ENCODE data around the gene SERGEF.

The SERGEF gene

GRCh38 chr11:17744151-17744940 lies 268.5 kb downstream of the SERGEF start:
- no peak for DNase-seq

DNA sequence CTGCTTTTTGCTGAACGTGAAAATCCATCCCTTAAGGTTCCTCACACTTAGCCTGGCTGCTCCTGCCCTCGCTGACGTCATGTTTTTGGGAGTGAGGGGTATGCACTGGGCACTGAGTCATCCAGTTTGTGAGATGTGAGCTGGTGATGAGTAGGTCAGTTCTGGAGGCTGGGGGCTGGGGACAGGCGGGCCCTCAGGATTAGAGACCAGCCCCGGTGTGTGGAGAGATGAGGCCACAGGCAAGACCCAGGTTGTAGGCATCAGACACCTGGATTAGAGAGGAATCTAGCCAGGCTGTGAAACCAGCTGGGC lies 269.1 kb downstream of the SERGEF start:
- no peak for DNase-seq

- no peak for DNase-seq
Observed at GRCh38 chr11:17743026-17743807, 269.6 kb downstream of the SERGEF start.

DNA sequence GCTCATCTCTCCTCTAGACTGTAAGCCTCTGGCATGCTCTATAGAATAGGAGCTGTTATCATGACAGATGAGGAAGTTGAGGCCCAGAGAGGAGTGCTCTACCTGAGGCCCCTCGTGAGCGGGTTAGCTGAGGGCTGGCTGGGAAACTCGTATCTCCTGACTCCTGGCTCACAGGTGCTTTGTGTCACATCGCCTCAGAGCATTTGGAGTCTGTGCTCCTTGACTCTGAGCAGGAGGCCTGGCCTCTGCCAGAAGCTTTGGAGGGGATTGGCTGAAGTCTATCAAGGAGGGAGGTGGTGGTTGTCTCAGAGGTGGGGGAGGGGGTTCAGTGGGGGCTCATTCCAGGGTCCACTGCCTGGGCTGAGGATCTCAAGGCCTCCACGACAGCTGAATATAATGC lies 270.8 kb downstream of the SERGEF start:
- DNase-seq, result no peak

- no peak for DNase-seq
Observed at GRCh38 chr11:17741487-17741886, 271.4 kb downstream of the SERGEF start.

DNA sequence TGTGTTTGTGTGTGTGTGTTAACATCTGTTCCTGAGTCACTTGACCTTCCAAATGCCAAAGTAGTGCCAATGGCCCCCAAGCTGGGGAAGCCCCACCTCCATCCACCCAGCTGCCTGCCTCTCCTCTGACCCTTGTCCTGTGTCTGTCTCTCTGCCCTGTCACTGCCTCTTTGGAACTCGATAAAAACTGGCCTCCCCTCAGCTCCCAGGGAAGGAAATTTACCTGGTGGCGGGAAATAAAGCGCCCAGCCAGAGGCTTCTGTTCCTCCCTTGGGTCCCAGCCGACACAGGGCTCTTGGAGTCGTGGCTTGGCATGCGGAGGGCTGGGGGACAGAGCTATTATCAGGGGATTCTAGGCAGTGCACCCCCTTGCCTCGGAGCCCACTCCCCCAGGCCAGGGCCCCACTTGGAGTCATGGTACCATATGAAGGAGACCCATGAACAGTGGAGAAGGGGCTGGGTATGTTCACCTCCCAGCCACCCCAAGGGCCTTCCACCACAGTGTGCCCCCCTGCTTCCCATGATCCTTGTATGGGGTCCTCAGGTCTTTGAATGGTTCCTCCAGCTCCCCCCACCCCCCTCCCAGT lies 272.1 kb downstream of the SERGEF start:
- no peak for DNase-seq

GRCh38 chr11:17739945-17740338 lies 272.9 kb downstream of the SERGEF start:
- no peak for DNase-seq

DNA sequence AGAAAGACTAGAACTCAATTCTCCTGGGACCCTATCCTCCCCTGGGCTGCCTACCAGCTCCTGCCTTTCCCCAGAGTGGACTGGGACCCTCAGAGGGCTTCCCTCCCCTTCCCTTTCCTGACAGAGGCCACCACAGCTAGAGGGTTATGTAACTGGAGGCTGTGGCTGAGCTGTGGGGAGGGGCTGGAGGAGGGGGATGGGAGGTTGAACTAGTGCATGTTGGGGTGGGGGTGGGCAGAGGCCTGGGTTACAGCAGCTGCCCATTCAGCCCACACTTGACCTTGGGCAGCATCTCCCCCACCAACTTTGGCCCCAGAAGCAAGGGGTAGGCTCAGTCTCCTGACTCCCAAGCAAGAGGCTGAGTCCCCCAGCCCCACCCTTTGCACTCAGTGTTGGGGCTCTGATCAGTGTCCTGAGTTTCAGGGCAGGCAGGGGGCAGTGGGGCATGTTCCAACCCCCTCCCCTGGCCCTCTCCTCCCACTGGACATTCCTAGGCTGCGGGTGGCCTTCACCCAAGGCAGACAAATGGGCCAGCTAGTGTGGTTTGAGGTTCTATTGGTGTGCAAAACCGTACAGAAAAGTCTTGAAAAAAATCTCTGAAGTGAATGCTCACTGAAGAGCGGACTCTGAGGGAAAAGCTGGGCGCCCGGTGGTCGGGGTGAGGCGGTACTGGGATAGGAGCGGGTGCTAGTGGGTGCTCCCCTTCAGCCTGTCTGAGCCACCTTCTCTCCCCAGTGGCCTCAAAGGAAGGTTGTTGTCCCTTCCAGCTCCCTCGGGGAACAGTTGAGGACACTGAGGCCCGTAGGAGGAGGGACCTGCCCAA lies 274.5 kb downstream of the SERGEF start:
- no peak for DNase-seq

Measured in stimulated activated naive CD4-positive, alpha-beta T cell (primary cell).